RPMI8226 (cell line): Measurements from ENCODE around the gene SGO2.
"Not testable (repeated sequence)": the region's sequence is repeated elsewhere in the genome, so short reads cannot be mapped to it uniquely, and the experiment has no call there.

Source experiments
- DNase-seq: peaks from one replicate; pipeline ENCODE4 v3.0.0-alpha.2; 2015

SGO2 gene

GRCh38 chr2:200595913-200596312, 69.9 kb downstream of the SGO2 start:
- no peak for DNase-seq

- no peak for DNase-seq
Measured at GRCh38 chr2:200596774-200597570, 71.0 kb downstream of the SGO2 start.

- no peak for DNase-seq
Measured at GRCh38 chr2:200599206-200599605, 73.2 kb downstream of the SGO2 start.

- no peak for DNase-seq
Measured at GRCh38 chr2:200600549-200601225, 74.7 kb downstream of the SGO2 start.

GRCh38 chr2:200602584-200602983, 76.6 kb downstream of the SGO2 start:
- no peak for DNase-seq

- DNase-seq, result no peak
Measured at GRCh38 chr2:200603972-200604371, 78.0 kb downstream of the SGO2 start.

GRCh38 chr2:200604571-200605255, 78.7 kb downstream of the SGO2 start:
- DNase-seq, result no peak

- DNase-seq, result no peak
Measured at GRCh38 chr2:200608341-200609027, 82.5 kb downstream of the SGO2 start.

GRCh38 chr2:200609028-200609614, 83.1 kb downstream of the SGO2 start:
- no peak for DNase-seq

GRCh38 chr2:200610217-200610616, 84.2 kb downstream of the SGO2 start:
- not testable (repeated sequence) for DNase-seq

GRCh38 chr2:200613692-200614091, 87.7 kb downstream of the SGO2 start:
- no peak for DNase-seq

GRCh38 chr2:200614249-200614648, 88.2 kb downstream of the SGO2 start:
- DNase-seq, result no peak

- no peak for DNase-seq
Measured at GRCh38 chr2:200615247-200615646, 89.2 kb downstream of the SGO2 start.

GRCh38 chr2:200616193-200616592, 90.2 kb downstream of the SGO2 start:
- DNase-seq, result peak; percentile 41

GRCh38 chr2:200616656-200617055, 90.6 kb downstream of the SGO2 start:
- no peak for DNase-seq

GRCh38 chr2:200617156-200618053, 91.4 kb downstream of the SGO2 start:
- DNase-seq, result peak; percentile 34

- no peak for DNase-seq
Measured at GRCh38 chr2:200618054-200618419, 92.0 kb downstream of the SGO2 start.

GRCh38 chr2:200618590-200619021, 92.6 kb downstream of the SGO2 start:
- no peak for DNase-seq

GRCh38 chr2:200619279-200619678, 93.3 kb downstream of the SGO2 start:
- DNase-seq, result no peak

GRCh38 chr2:200620606-200621390, 94.8 kb downstream of the SGO2 start:
- DNase-seq, result no peak

- no peak for DNase-seq
Measured at GRCh38 chr2:200622106-200622505, 96.1 kb downstream of the SGO2 start.
